WTC11 (cell line): ENCODE measurements around the gene CALML3. TPM values are rescaled to one million over a fixed set of nuclear protein-coding genes. Genes with fewer than 3 reads are reported as not detected.

Experiments
- ATAC-seq: fragments of 200-7000 bp; cut with Tn5 transposase; 2 replicates; pipeline ENCODE4 v1.10.0; 2021; ENCODE audit warnings: mild to moderate bottlenecking, moderate library complexity
- CTCF ChIA-PET: fragments of 300-600 bp; sonication (Branson Sonifier 250); formaldehyde crosslinking; loops from one replicate; lab custom pipeline; 2021; ENCODE audit warnings: antibody characterized with exemption; lab: Charles Lee
- POLR2A ChIA-PET: fragments of 350-600 bp; sonication (Branson Sonifier 250); formaldehyde crosslinking; loops from one replicate; lab custom pipeline; 2021; ENCODE audit warnings: antibody characterized with exemption; lab: Charles Lee
- DNase-seq: peaks from one replicate; pipeline ENCODE4 v3.0.0; 2021; ENCODE audit warnings: low spot score
- H3K27ac Mint-ChIP-seq: 2 replicates; pipeline ENCODE4 v1.8.0; 2021; ENCODE audit warnings: mixed read lengths
- H3K27me3 Mint-ChIP-seq: 2 replicates; pipeline ENCODE4 v1.8.0; 2021; ENCODE audit warnings: low read depth, mild to moderate bottlenecking, moderate library complexity, mixed read lengths
- H3K36me3 Mint-ChIP-seq: 2 replicates; pipeline ENCODE4 v1.8.0; 2021; ENCODE audit warnings: mixed read lengths
- H3K4me1 Mint-ChIP-seq: 2 replicates; pipeline ENCODE4 v1.8.0; 2022; ENCODE audit warnings: mixed read lengths
- H3K4me3 Mint-ChIP-seq: 2 replicates; pipeline ENCODE4 v1.8.0; 2021; ENCODE audit warnings: mild to moderate bottlenecking, moderate library complexity, mixed read lengths
- H3K9me3 Mint-ChIP-seq: 2 replicates; pipeline ENCODE4 v1.8.0; 2021; ENCODE audit warnings: mixed read lengths
- ELF4 ChIP-seq: sonication (generic); formaldehyde crosslinking; IDR thresholded peaks from 2 replicates; pipeline ENCODE4 v1.8.1; 2022; ENCODE audit warnings: low read depth, mild to moderate bottlenecking, moderate library complexity, missing genetic modification reagents
- ETV6 ChIP-seq: sonication (generic); formaldehyde crosslinking; IDR thresholded peaks from 2 replicates; pipeline ENCODE4 v1.8.1; 2022; ENCODE audit warnings: mild to moderate bottlenecking, missing genetic modification reagents
- IRF2 ChIP-seq: sonication (generic); formaldehyde crosslinking; IDR thresholded peaks from 2 replicates; pipeline ENCODE4 v1.8.0; 2022; ENCODE audit warnings: low read depth, missing genetic modification reagents, borderline replicate concordance
- MYBL2 ChIP-seq: sonication (generic); formaldehyde crosslinking; IDR thresholded peaks from 2 replicates; pipeline ENCODE4 v1.8.1; 2023; ENCODE audit warnings: mild to moderate bottlenecking, moderate library complexity, missing genetic modification reagents
- OVOL2 ChIP-seq: fragments of 250-450 bp; sonication (Bioruptor Pico); IDR thresholded peaks from 2 replicates; pipeline ENCODE4 v1.9.0; 2021; ENCODE audit warnings: mild to moderate bottlenecking, borderline replicate concordance
- SP1 ChIP-seq: sonication (generic); formaldehyde crosslinking; conservative IDR thresholded peaks from 2 replicates; pipeline ENCODE4 v1.8.1; 2022; ENCODE audit warnings: missing genetic modification reagents
- TEAD4 ChIP-seq: sonication (generic); formaldehyde crosslinking; IDR thresholded peaks from 2 replicates; pipeline ENCODE4 v1.8.0; 2022; ENCODE audit warnings: mild to moderate bottlenecking, missing genetic modification reagents
- TP53 ChIP-seq: sonication (generic); formaldehyde crosslinking; IDR thresholded peaks from 2 replicates; pipeline ENCODE4 v1.8.1; 2023; ENCODE audit warnings: mild to moderate bottlenecking, missing genetic modification reagents
- ZNF121 ChIP-seq: sonication (generic); formaldehyde crosslinking; IDR thresholded peaks from 2 replicates; pipeline ENCODE4 v1.8.0; 2023; ENCODE audit warnings: missing genetic modification reagents
- ZNF219 ChIP-seq: sonication (generic); formaldehyde crosslinking; IDR thresholded peaks from 2 replicates; pipeline ENCODE4 v1.8.0; 2023; ENCODE audit warnings: missing genetic modification reagents, mild to moderate bottlenecking, borderline replicate concordance
- ZNF423 ChIP-seq: fragments of 250-450 bp; sonication (Bioruptor Pico); IDR thresholded peaks from 2 replicates; pipeline ENCODE4 v2.1.2; 2022; ENCODE audit warnings: mild to moderate bottlenecking, moderate library complexity
- total RNA-seq: library from RNA; stranded (reverse); gene quantifications from 3 replicates; pipeline ENCODE4 v1.2.3, GENCODE V29; 2021
- TF ChIP-seq, protein P1 (sequence below): sonication (generic); formaldehyde crosslinking; IDR thresholded peaks from 2 replicates; pipeline ENCODE4 v1.8.0; 2023; ENCODE audit warnings: missing genetic modification reagents, mild to moderate bottlenecking, borderline replicate concordance
- TF ChIP-seq, protein P2 (sequence below): fragments of 250-450 bp; sonication (Bioruptor Pico); conservative IDR thresholded peaks from 2 replicates; pipeline ENCODE4 v1.9.0; 2021; ENCODE audit warnings: mild to moderate bottlenecking
- TF ChIP-seq, protein P3 (sequence below): sonication (generic); formaldehyde crosslinking; IDR thresholded peaks from 2 replicates; pipeline ENCODE4 v1.8.1; 2023; ENCODE audit warnings: mild to moderate bottlenecking, missing genetic modification reagents, borderline replicate concordance
- TF ChIP-seq, protein P4 (sequence below): sonication (generic); formaldehyde crosslinking; IDR thresholded peaks from 2 replicates; pipeline ENCODE4 v1.8.0; 2022; ENCODE audit warnings: mild to moderate bottlenecking, missing genetic modification reagents
- TF ChIP-seq, protein P5 (sequence below): sonication (generic); formaldehyde crosslinking; IDR thresholded peaks from 2 replicates; pipeline ENCODE4 v1.8.1; 2022; ENCODE audit warnings: low read depth, missing genetic modification reagents, borderline replicate concordance
- TF ChIP-seq, protein P6 (sequence below): sonication (generic); formaldehyde crosslinking; IDR thresholded peaks from 2 replicates; pipeline ENCODE4 v1.8.1; 2023; ENCODE audit warnings: mild to moderate bottlenecking, missing genetic modification reagents

The CALML3 gene
- total RNA-seq, 1 experiment from 2014 or later: not detected

DNA sequence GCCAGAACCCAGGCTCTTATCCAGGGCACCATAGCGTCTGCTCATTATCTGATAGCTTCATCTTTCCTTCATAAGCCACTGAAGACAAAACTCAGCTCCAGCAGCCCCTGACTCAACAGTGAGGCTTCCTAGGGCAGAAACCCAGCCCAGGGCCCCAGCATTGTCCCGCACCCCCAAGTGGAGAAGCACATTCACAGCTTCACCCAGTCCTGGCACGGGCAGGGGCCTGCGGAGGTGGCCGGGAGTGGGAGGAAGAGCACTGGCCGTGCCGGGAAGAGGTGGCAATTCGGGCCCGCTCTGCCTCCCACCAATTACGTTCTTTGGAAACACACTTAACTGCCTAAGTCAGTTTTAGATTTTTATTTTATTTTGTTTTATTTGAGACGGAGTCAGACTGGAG is 15.1 kb upstream of the CALML3 start (continued):
- TF ChIP-seq, protein P1, sequence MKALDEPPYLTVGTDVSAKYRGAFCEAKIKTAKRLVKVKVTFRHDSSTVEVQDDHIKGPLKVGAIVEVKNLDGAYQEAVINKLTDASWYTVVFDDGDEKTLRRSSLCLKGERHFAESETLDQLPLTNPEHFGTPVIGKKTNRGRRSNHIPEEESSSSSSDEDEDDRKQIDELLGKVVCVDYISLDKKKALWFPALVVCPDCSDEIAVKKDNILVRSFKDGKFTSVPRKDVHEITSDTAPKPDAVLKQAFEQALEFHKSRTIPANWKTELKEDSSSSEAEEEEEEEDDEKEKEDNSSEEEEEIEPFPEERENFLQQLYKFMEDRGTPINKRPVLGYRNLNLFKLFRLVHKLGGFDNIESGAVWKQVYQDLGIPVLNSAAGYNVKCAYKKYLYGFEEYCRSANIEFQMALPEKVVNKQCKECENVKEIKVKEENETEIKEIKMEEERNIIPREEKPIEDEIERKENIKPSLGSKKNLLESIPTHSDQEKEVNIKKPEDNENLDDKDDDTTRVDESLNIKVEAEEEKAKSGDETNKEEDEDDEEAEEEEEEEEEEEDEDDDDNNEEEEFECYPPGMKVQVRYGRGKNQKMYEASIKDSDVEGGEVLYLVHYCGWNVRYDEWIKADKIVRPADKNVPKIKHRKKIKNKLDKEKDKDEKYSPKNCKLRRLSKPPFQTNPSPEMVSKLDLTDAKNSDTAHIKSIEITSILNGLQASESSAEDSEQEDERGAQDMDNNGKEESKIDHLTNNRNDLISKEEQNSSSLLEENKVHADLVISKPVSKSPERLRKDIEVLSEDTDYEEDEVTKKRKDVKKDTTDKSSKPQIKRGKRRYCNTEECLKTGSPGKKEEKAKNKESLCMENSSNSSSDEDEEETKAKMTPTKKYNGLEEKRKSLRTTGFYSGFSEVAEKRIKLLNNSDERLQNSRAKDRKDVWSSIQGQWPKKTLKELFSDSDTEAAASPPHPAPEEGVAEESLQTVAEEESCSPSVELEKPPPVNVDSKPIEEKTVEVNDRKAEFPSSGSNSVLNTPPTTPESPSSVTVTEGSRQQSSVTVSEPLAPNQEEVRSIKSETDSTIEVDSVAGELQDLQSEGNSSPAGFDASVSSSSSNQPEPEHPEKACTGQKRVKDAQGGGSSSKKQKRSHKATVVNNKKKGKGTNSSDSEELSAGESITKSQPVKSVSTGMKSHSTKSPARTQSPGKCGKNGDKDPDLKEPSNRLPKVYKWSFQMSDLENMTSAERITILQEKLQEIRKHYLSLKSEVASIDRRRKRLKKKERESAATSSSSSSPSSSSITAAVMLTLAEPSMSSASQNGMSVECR: no peak
- TF ChIP-seq OVOL2 (CRISPR knock-in tag): no peak
- TF ChIP-seq ZNF219 (CRISPR knock-in tag): no peak
- no peak for TF ChIP-seq ZNF121
- TF ChIP-seq IRF2: no peak
- TF ChIP-seq, protein P2, sequence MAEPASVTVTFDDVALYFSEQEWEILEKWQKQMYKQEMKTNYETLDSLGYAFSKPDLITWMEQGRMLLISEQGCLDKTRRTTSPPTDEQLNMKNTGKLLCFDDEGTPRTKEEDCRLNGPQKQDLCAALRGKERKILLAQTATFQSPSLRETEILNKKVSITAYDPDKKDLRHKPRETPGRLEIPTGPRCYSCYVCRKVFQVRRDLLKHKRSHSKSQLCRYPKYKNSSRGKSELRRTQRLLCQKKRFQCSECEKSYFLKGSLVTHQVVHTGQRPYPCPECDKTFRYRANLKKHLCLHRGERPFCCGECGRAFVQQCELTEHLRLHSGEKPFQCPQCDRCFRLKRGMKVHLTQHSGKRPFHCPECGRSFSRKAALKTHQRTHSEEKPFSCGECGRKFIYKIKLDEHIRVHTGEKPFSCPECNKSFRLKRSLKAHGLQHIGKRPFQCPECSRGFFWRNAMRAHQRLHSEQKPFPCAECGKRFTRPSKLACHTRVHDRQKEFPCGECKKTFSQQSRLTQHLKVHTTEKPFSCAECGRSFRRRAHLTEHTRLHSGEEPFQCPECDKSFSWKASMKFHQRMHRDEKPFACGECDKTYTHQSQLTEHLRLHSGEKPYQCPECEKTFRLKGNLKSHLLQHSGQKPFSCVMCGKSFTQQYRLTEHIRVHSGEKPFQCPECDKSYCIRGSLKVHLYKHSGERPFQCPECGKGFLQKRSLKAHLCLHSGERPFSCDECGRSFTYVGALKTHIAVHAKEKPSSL (CRISPR knock-in tag): no peak
- TF ChIP-seq MYBL2 (CRISPR knock-in tag): no peak
- TF ChIP-seq TP53: no peak
- no peak for TF ChIP-seq TEAD4 (CRISPR knock-in tag)
- TF ChIP-seq, all 79 proteins: peak for 0

DNA sequence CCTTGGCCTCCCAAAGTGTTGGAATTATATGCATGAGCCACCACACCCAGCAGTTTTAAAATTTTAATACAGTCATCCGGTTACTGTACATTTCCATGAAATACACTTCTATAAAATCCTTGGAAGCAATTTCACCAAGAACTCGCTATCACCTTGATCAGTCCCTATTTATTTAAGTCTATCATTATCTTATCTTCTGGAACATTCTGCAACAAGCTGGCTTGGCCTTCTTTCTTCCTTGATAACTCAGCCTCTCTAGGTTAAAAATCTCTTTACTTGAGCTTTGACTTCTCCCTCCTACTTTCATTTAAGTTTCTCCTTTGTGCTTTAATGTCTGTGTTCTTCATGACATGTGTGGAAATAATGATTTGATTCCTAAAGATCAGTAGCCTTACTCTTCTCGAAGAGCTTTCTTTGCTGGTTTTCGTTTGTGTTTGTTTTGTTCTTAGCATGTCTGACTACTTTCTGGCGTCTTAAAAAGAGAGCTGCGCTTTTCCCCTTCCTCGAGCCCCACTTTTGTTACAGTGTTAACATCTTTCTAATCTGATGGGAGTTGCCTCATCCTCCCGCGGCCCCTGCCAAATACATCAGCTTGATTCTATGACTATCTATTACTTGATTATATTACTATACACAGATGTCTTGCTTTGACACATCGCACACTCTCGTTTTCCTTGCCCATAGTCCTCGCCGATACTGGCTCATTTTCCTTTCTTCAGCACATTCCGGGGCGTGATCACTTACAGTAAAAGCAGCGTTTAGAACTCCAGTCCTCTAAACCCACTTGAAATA is 14.3 kb upstream of the CALML3 start:
- DNase-seq (no peak), ATAC-seq (no peak)
- H3K4me3 Mint-ChIP-seq: no peak overlapping the region
- POLR2A ChIA-PET: no interaction called here
- no peaks in the 10 kb centered on the region; the same call in 1 of the 2 replicates for H3K27me3 Mint-ChIP-seq
- H3K27ac Mint-ChIP-seq: no peak overlapping the region
- peaks cover 21% of the 10 kb centered on the region for H3K4me1 Mint-ChIP-seq
- no peaks in the 10 kb centered on the region for H3K9me3 Mint-ChIP-seq
- no peaks in the 10 kb centered on the region for H3K36me3 Mint-ChIP-seq
- CTCF ChIA-PET: interaction anchor here (0.8 kb wide), 1 partner anchor 64 kb away, joined by 3 read pairs; no protein-coding TSS in a partner anchor
- TF ChIP-seq, protein P3, sequence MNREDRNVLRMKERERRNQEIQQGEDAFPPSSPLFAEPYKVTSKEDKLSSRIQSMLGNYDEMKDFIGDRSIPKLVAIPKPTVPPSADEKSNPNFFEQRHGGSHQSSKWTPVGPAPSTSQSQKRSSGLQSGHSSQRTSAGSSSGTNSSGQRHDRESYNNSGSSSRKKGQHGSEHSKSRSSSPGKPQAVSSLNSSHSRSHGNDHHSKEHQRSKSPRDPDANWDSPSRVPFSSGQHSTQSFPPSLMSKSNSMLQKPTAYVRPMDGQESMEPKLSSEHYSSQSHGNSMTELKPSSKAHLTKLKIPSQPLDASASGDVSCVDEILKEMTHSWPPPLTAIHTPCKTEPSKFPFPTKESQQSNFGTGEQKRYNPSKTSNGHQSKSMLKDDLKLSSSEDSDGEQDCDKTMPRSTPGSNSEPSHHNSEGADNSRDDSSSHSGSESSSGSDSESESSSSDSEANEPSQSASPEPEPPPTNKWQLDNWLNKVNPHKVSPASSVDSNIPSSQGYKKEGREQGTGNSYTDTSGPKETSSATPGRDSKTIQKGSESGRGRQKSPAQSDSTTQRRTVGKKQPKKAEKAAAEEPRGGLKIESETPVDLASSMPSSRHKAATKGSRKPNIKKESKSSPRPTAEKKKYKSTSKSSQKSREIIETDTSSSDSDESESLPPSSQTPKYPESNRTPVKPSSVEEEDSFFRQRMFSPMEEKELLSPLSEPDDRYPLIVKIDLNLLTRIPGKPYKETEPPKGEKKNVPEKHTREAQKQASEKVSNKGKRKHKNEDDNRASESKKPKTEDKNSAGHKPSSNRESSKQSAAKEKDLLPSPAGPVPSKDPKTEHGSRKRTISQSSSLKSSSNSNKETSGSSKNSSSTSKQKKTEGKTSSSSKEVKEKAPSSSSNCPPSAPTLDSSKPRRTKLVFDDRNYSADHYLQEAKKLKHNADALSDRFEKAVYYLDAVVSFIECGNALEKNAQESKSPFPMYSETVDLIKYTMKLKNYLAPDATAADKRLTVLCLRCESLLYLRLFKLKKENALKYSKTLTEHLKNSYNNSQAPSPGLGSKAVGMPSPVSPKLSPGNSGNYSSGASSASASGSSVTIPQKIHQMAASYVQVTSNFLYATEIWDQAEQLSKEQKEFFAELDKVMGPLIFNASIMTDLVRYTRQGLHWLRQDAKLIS (CRISPR knock-in tag): no peak
- TF ChIP-seq, protein P4, sequence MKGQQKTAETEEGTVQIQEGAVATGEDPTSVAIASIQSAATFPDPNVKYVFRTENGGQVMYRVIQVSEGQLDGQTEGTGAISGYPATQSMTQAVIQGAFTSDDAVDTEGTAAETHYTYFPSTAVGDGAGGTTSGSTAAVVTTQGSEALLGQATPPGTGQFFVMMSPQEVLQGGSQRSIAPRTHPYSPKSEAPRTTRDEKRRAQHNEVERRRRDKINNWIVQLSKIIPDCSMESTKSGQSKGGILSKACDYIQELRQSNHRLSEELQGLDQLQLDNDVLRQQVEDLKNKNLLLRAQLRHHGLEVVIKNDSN (CRISPR knock-in tag): no peak
- TF ChIP-seq ETV6 (CRISPR knock-in tag) (no peak), OVOL2 (CRISPR knock-in tag) (no peak), ELF4 (CRISPR knock-in tag) (no peak), SP1 (CRISPR knock-in tag) (no peak), ZNF423 (CRISPR knock-in tag) (no peak)
- TF ChIP-seq, protein P5, sequence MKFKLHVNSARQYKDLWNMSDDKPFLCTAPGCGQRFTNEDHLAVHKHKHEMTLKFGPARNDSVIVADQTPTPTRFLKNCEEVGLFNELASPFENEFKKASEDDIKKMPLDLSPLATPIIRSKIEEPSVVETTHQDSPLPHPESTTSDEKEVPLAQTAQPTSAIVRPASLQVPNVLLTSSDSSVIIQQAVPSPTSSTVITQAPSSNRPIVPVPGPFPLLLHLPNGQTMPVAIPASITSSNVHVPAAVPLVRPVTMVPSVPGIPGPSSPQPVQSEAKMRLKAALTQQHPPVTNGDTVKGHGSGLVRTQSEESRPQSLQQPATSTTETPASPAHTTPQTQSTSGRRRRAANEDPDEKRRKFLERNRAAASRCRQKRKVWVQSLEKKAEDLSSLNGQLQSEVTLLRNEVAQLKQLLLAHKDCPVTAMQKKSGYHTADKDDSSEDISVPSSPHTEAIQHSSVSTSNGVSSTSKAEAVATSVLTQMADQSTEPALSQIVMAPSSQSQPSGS (CRISPR knock-in tag): no peak
- TF ChIP-seq, protein P2 (CRISPR knock-in tag): no peak
- TF ChIP-seq, protein P6, sequence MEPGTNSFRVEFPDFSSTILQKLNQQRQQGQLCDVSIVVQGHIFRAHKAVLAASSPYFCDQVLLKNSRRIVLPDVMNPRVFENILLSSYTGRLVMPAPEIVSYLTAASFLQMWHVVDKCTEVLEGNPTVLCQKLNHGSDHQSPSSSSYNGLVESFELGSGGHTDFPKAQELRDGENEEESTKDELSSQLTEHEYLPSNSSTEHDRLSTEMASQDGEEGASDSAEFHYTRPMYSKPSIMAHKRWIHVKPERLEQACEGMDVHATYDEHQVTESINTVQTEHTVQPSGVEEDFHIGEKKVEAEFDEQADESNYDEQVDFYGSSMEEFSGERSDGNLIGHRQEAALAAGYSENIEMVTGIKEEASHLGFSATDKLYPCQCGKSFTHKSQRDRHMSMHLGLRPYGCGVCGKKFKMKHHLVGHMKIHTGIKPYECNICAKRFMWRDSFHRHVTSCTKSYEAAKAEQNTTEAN (CRISPR knock-in tag): no peak
